GM23248 (cell line): Measurements from ENCODE around the gene PPP5C. TPM values are rescaled to one million over a fixed set of nuclear protein-coding genes. Genes with fewer than 3 reads are reported as not detected.

Source experiments
- DNase-seq: peaks from one replicate; pipeline ENCODE4 v3.0.0-alpha.2; 2015
- H2AFZ ChIP-seq: fragments of 200-600 bp; sonication (generic); 2 replicates; pipeline ENCODE4 v1.6.1; 2016; ENCODE audit warnings: antibody characterized with exemption
- H3F3A ChIP-seq: fragments of 200-600 bp; sonication (generic); 2 replicates; pipeline ENCODE4 v1.6.1; 2016; ENCODE audit warnings: mild to moderate bottlenecking, antibody characterized with exemption, mixed run types; ENCODE audit not compliant: insufficient read depth
- H3K27ac ChIP-seq: fragments of 200-600 bp; sonication (generic); 2 replicates; pipeline ENCODE4 v1.5.1; 2016; ENCODE audit warnings: mild to moderate bottlenecking
- H3K27me3 ChIP-seq: fragments of 200-600 bp; sonication (generic); replicated peaks from 2 replicates; pipeline ENCODE4 v1.6.1; 2016; ENCODE audit warnings: mild to moderate bottlenecking; ENCODE audit not compliant: insufficient read depth
- H3K36me3 ChIP-seq: fragments of 200-600 bp; sonication (generic); 2 replicates; pipeline ENCODE4 v1.6.1; 2016; ENCODE audit warnings: low read depth, mild to moderate bottlenecking
- H3K4me1 ChIP-seq: fragments of 200-600 bp; sonication (generic); 2 replicates; pipeline ENCODE4 v1.6.1; 2016; ENCODE audit warnings: mild to moderate bottlenecking; ENCODE audit not compliant: insufficient read depth
- H3K4me2 ChIP-seq: fragments of 200-600 bp; sonication (generic); one replicate; pipeline ENCODE4 v1.6.1; 2016; ENCODE audit warnings: mild to moderate bottlenecking; ENCODE audit not compliant: unreplicated experiment
- H3K4me3 ChIP-seq: fragments of 200-600 bp; sonication (generic); 2 replicates; pipeline ENCODE4 v1.5.1; 2016; ENCODE audit warnings: mild to moderate bottlenecking
- H3K79me2 ChIP-seq: fragments of 200-600 bp; sonication (generic); 2 replicates; pipeline ENCODE4 v1.6.1; 2016; ENCODE audit warnings: mild to moderate bottlenecking; ENCODE audit not compliant: insufficient read depth
- H3K9ac ChIP-seq: fragments of 200-600 bp; sonication (generic); 2 replicates; pipeline ENCODE4 v1.6.1; 2016; ENCODE audit warnings: mild to moderate bottlenecking
- H3K9me2 ChIP-seq: fragments of 200-600 bp; sonication (generic); 2 replicates; pipeline ENCODE4 v1.6.1; 2016; ENCODE audit warnings: mixed run types, mild to moderate bottlenecking, moderate library complexity; ENCODE audit not compliant: insufficient read depth
- H3K9me3 ChIP-seq: fragments of 200-600 bp; sonication (generic); one replicate; pipeline ENCODE4 v1.6.1; 2017; ENCODE audit warnings: low read depth
- H4K20me1 ChIP-seq: fragments of 200-600 bp; sonication (generic); 2 replicates; pipeline ENCODE4 v1.6.0; 2016; ENCODE audit not compliant: insufficient read depth
- EZH2 ChIP-seq: fragments of 200-600 bp; sonication (generic); IDR thresholded peaks from 2 replicates; pipeline ENCODE4 v1.6.1; 2018; ENCODE audit warnings: antibody characterized with exemption, mild to moderate bottlenecking; ENCODE audit not compliant: insufficient read depth, poor library complexity, severe bottlenecking
- EZH2phosphoT487 ChIP-seq: fragments of 200-600 bp; sonication (generic); IDR thresholded peaks from 2 replicates; pipeline ENCODE4 v1.6.1; 2018; ENCODE audit warnings: antibody characterized with exemption, moderate library complexity, mild to moderate bottlenecking, low read depth; ENCODE audit not compliant: insufficient read depth
- WGBS, 2 experiments: methylation state at CpG; one replicate each; pipeline ENCODE4 v1.1.6; 2015 to 2017; ENCODE audit warnings: low lambda C conversion rate in 2 of 2, low coverage in 1 of 2; ENCODE audit errors: missing lambda C conversion rate in 2 of 2; 5-methylcytosine and 5-hydroxymethylcytosine counted together
- in situ Hi-C: fragments of 300-500 bp; cut with MboI; formaldehyde crosslinking; loops from 2 replicates; pipeline ENCODE4 v1.15.0; 2020
- polyA plus RNA-seq: library from polyadenylated mRNA; unstranded; fragments of >200 nt; fragmentation: Nextera tagmentation; extraction: Ambion mirVana; gene quantifications from 2 replicates; pipeline ENCODE4 v1.2.1, GENCODE V29; 2016
- total RNA-seq: library from RNA; depleted of rRNA; stranded (reverse); fragments of >200 nt; shearing (Covaris generic); gene quantifications from 2 replicates; pipeline ENCODE4 v1.2.3, GENCODE V29; 2014

The PPP5C gene
- total and polyA plus RNA-seq, 2 experiments from 2014 or later = 47.3 to 60.8 TPM

DNA sequence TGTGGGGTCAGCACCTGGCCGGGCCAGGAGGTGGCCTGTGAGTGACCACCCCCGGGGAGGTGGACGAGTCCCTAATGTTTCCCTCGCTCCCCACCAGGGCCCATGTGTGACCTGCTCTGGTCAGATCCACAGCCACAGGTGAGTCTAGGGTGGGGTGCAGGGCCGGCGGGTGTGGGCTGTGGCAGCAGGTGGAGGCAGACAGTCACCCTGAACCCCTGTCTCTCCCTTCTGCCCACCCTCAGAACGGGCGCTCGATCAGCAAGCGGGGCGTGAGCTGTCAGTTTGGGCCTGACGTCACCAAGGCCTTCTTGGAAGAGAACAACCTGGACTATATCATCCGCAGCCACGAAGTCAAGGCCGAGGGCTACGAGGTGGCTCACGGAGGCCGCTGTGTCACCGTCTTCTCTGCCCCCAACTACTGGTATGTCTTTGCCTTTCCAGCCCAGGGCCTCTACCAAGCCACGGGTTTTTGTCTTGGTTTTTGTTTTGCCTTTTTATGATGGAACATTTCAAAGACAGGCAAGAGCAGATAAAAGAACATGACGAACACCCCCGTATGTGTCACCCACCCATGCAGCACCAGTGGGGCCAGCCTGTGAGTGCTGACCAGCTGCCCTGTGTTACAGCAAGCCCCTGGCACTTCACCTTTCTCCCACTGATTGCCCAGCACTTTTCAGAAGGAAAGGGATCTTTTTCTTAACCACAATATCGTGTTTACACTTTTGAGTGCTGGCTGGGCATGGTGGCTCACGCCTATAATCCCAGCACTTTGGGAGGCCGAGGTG lies 41.6 kb downstream of the PPP5C start:
- peaks cover 16% of the 10 kb centered on the region; the same call in 1 of the 2 replicates for H3K36me3 ChIP-seq
- in situ Hi-C loops = no loop called here

GRCh38 chr19:46390121-46390858 lies 43.4 kb downstream of the PPP5C start:
- peak overlapping the region; percentile 57 for H3K27ac ChIP-seq
- TF ChIP-seq EZH2 (no peak), EZH2phosphoT487 (no peak)
- H3K4me1 ChIP-seq = peaks cover 8% of the 10 kb centered on the region
- no peak overlapping the region for H3K4me2 ChIP-seq
- H3K9me2 ChIP-seq = no peaks in the 10 kb centered on the region
- 87 to 88% methylated on average over 11 to 16 of the region's 16 CpGs for WGBS, 2 experiments
- peaks cover 16% of the 10 kb centered on the region; the same call in 1 of the 2 replicates for H3K36me3 ChIP-seq
- no peaks in the 10 kb centered on the region for H3K9me3 ChIP-seq
- no peak for DNase-seq
- H3K27me3 ChIP-seq = no peaks in the 10 kb centered on the region
- in situ Hi-C loops = no loop called here
- no peak overlapping the region for H2AFZ ChIP-seq
- no peak overlapping the region for H3K9ac ChIP-seq
- peaks cover 16% of the 10 kb centered on the region; the same call in 1 of the 2 replicates for H3F3A ChIP-seq
- no peaks in the 10 kb centered on the region for H3K79me2 ChIP-seq
- H4K20me1 ChIP-seq = no peaks in the 10 kb centered on the region
- H3K4me3 ChIP-seq = no peak overlapping the region

More for the DNA sequence above, 41.6 kb downstream of the PPP5C start:
- no peak for TF ChIP-seq EZH2
- TF ChIP-seq EZH2phosphoT487 = no peak
- Histone ChIP-seq H3K4me2 (no peak overlapping the region), H3K27ac (no peak overlapping the region), H2AFZ (no peak overlapping the region), H3K79me2 (no peaks in the 10 kb centered on the region), H3F3A (peaks cover 16% of the 10 kb centered on the region; the same call in 1 of the 2 replicates), H4K20me1 (no peaks in the 10 kb centered on the region), H3K9me2 (no peaks in the 10 kb centered on the region), H3K4me3 (no peak overlapping the region), H3K4me1 (peaks cover 8% of the 10 kb centered on the region), H3K9ac (no peak overlapping the region), H3K9me3 (no peaks in the 10 kb centered on the region), H3K27me3 (no peaks in the 10 kb centered on the region)
- DNase-seq = no peak
- WGBS, 2 experiments = 87 to 89% methylated on average over 25 of the region's 25 CpGs

GRCh38 chr19:46390866-46391265 lies 44.0 kb downstream of the PPP5C start:
- H3K4me2 ChIP-seq = no peak overlapping the region
- no peaks in the 10 kb centered on the region for H3K9me3 ChIP-seq
- in situ Hi-C loops = no loop called here
- no peak for TF ChIP-seq EZH2phosphoT487
- no peak for TF ChIP-seq EZH2
- H3K36me3 ChIP-seq = peaks cover 16% of the 10 kb centered on the region; the same call in 1 of the 2 replicates
- peak overlapping the region; percentile 57 for H3K27ac ChIP-seq
- no peak overlapping the region for H3K4me3 ChIP-seq
- peak; percentile 78 for DNase-seq
- no peaks in the 10 kb centered on the region for H3K27me3 ChIP-seq
- no peak overlapping the region for H2AFZ ChIP-seq
- no peaks in the 10 kb centered on the region for H3K79me2 ChIP-seq
- H3K9ac ChIP-seq = peak overlapping the region; percentile 51
- no peaks in the 10 kb centered on the region for H4K20me1 ChIP-seq
- H3K4me1 ChIP-seq = peaks cover 8% of the 10 kb centered on the region
- H3K9me2 ChIP-seq = no peaks in the 10 kb centered on the region
- 43 to 50% methylated on average over 18 of the region's 18 CpGs for WGBS, 2 experiments
- peaks cover 16% of the 10 kb centered on the region; the same call in 1 of the 2 replicates for H3F3A ChIP-seq
